Stimulated activated naive CD8-positive, alpha-beta T cell treated with anti-CD3 and anti-CD28 coated beads, Interleukin-15, amount 100 ng/mL, for 72 hours (primary cell): ENCODE data around the gene NPC1.

Experiments
- ATAC-seq: fragments of 150-1000 bp; cut with Tn5 transposase; 2 replicates; pipeline ENCODE4 v1.10.0; 2021; ENCODE audit warnings: mild to moderate bottlenecking, moderate library complexity
- DNase-seq, 2 donors: peaks; one replicate each; pipeline ENCODE4 v3.0.0; 2021 to 2022
- H3K27ac Mint-ChIP-seq, 2 donors: one replicate each; pipeline ENCODE4 v1.8.0; 2022; ENCODE audit warnings: mild to moderate bottlenecking in 2 of 2, mixed read lengths in 2 of 2, moderate library complexity in 2 of 2
- H3K27me3 Mint-ChIP-seq: one replicate; pipeline ENCODE4 v1.8.0; 2022; ENCODE audit warnings: mixed read lengths
- H3K4me1 Mint-ChIP-seq: one replicate; pipeline ENCODE4 v1.8.0; 2022; ENCODE audit warnings: mild to moderate bottlenecking, mixed read lengths
- H3K4me3 Mint-ChIP-seq, 2 donors: one replicate each; pipeline ENCODE4 v1.8.0; 2022; ENCODE audit warnings: mild to moderate bottlenecking in 2 of 2, mixed read lengths in 2 of 2, moderate library complexity in 1 of 2
- H3K9me3 Mint-ChIP-seq, 2 donors: one replicate each; pipeline ENCODE4 v1.8.0; 2022; ENCODE audit warnings: mixed read lengths in 2 of 2

NPC1 gene

DNA sequence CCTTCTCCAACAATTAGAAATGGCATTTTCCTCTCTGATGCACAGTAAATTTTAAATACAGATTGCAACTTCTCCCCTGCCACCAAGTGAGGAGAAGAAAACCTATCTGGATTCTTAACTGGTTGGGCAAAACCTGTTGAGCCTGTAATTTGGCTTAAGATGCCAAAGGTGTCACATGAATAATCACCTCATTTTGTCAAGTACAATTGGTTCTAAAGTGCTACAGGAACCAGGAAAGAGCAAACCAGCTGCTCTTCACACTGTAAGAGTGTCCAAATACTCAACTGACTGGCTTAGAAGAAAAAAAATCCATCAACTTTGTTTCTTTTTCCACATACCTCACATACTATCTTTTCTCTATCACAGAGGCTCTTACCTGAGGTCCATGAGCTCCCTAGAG is 35.4 kb downstream of the NPC1 start:
- no peaks in the 10 kb centered on the region for H3K27me3 Mint-ChIP-seq
- ATAC-seq: no peak
- DNase-seq: no peak
- no peak overlapping the region for H3K4me3 Mint-ChIP-seq
- no peaks in the 10 kb centered on the region for H3K4me1 Mint-ChIP-seq
- no peaks in the 10 kb centered on the region for H3K9me3 Mint-ChIP-seq
- H3K27ac Mint-ChIP-seq: peak overlapping the region in 1 of 2 donors; percentile 9

- no peak for ATAC-seq
- H3K27ac Mint-ChIP-seq: peak overlapping the region in 1 of 2 donors; percentile 11
- no peaks in the 10 kb centered on the region for H3K27me3 Mint-ChIP-seq
- DNase-seq: no peak
- no peak overlapping the region for H3K4me3 Mint-ChIP-seq
- no peaks in the 10 kb centered on the region for H3K9me3 Mint-ChIP-seq
- no peaks in the 10 kb centered on the region for H3K4me1 Mint-ChIP-seq
These were observed 37.6 kb downstream of the NPC1 start for GRCh38 chr18:23548719-23549118.

- H3K27me3 Mint-ChIP-seq: no peaks in the 10 kb centered on the region
- H3K9me3 Mint-ChIP-seq: no peaks in the 10 kb centered on the region
- DNase-seq (no peak), ATAC-seq (no peak)
- no peaks in the 10 kb centered on the region for H3K4me1 Mint-ChIP-seq
- peak overlapping the region in 1 of 2 donors; percentile 11 for H3K27ac Mint-ChIP-seq
- no peak overlapping the region for H3K4me3 Mint-ChIP-seq
These were observed 38.0 kb downstream of the NPC1 start for GRCh38 chr18:23548275-23548674.

DNA sequence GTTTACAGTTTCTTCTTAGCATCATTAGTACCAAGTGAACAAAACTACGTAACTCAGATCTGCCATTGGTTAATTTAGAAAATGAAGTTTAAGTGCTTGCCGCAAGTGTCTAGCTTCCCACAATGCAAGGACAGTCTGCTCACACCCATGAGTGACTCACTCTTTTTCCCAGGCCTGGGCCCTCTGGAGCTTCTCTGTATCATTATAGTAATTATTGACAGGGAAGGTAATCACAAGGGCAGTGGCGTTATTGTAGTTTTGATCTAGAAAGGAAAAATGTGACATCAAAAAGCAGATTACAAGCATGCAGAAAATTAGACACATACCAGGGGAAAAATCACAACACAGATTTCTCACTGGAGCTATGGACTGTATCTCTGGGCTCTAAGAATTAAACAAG is 38.5 kb downstream of the NPC1 start:
- DNase-seq: no peak
- H3K27me3 Mint-ChIP-seq: no peaks in the 10 kb centered on the region
- no peak overlapping the region for H3K4me3 Mint-ChIP-seq
- H3K9me3 Mint-ChIP-seq: no peaks in the 10 kb centered on the region
- H3K4me1 Mint-ChIP-seq: no peaks in the 10 kb centered on the region
- no peak overlapping the region for H3K27ac Mint-ChIP-seq
- no peak for ATAC-seq

- H3K27me3 Mint-ChIP-seq: no peaks in the 10 kb centered on the region
- H3K4me3 Mint-ChIP-seq: no peak overlapping the region
- DNase-seq (no peak), ATAC-seq (no peak)
- H3K4me1 Mint-ChIP-seq: peaks cover 4% of the 10 kb centered on the region
- H3K9me3 Mint-ChIP-seq: no peaks in the 10 kb centered on the region
- no peak overlapping the region for H3K27ac Mint-ChIP-seq
These were observed 39.0 kb downstream of the NPC1 start for GRCh38 chr18:23547306-23547705.

DNA sequence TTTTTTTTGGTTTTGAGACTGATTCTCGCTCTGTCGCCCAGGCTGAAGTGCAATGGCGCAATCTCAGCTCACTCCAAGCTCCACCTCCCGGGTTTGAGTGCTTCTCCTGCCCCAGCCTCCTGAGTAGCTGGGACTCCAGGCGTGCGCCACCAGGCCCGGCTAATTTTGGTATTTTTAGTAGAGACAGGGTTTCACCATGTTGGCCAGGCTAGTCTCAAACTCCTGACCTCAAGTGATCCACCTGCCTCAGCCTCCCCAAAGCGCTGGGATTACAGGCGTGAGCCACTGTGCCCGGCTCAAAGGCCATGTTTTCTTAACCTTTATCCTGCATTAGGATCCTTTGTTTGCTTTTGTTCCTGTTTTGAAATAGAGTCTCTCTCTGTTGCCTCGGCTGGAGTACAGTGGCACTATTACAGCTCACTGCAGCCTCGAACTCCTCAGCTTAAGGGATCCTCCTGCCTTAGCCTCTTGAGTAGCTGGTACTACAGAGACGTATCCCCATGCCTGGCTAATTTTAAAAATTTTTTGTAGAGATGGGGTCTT is 41.0 kb downstream of the NPC1 start:
- H3K27me3 Mint-ChIP-seq: no peaks in the 10 kb centered on the region
- peaks cover 22% of the 10 kb centered on the region for H3K4me1 Mint-ChIP-seq
- no peak overlapping the region for H3K4me3 Mint-ChIP-seq
- ATAC-seq (no peak), DNase-seq (no peak)
- no peak overlapping the region for H3K27ac Mint-ChIP-seq
- no peaks in the 10 kb centered on the region for H3K9me3 Mint-ChIP-seq

- Mint-ChIP-seq H3K4me1 (peaks cover 30% of the 10 kb centered on the region), H3K27me3 (no peaks in the 10 kb centered on the region), H3K9me3 (no peaks in the 10 kb centered on the region), H3K27ac (peak overlapping the region in 1 of 2 donors; percentile 40), H3K4me3 (no peak overlapping the region)
- no peak for ATAC-seq
- DNase-seq: no peak
These were observed 43.8 kb downstream of the NPC1 start for GRCh38 chr18:23542461-23542860.

DNA sequence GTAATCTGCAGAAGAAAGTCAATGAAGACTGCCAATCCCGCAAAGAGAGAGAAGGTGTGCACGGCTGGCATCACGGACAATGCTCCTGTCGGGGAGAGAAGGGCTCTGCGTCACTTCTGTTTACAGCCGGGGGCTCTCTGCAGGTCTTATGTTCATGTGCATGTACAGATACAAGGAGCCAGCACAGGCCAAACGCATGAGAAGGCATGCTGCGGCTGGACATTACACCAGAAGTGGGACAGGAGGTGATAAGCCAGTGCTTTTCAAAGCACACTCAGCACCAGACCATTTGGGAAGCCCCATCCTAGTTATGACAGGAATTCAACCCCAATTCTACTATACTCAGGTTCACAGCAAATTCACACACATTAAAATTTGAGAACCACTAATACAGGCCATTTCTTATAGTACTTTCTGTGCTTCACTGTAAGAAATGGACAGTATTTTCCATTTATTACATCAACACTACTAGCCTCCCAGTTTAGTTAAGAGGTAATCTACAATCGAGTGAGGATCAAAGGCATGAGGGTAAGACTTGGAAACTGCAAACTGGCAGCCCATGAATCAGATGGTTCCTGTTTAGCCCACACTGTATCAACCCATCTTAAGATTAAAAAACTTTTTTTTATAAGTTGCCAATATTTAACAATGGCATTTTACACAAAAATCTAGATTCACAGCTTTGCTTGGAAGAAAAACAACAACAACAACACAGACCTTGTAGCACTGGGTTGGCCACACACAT is 44.8 kb downstream of the NPC1 start:
- peak overlapping the region in 1 of 2 donors; percentile 62 for H3K4me3 Mint-ChIP-seq

DNA sequence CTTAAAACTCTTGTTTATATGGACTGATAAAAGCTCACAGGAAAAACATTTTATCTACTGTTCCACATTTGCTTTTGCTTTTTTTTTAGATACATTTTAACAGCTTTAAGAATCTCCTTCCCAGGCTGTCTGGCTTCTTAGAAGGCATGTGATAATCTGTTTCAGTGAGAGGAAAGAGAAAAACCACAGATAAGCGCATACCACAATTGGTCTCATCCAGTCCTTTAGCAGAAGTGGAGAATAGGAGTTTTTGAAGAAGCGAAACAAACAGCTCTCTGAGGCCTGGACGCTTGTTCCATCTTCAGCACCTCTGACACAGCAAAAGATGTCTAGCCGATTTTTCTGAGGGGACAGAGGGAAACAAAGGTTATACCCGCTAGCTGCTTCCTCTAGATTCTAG is 45.4 kb downstream of the NPC1 start:
- Mint-ChIP-seq H3K4me3 (peak overlapping the region in 1 of 2 donors; percentile 62), H3K27me3 (no peaks in the 10 kb centered on the region), H3K4me1 (peaks cover 30% of the 10 kb centered on the region), H3K9me3 (no peaks in the 10 kb centered on the region), H3K27ac (peak overlapping the region; percentile 86 to 91)
- ATAC-seq: peak; percentile 66
- no peak for DNase-seq

More for the DNA sequence above, 44.8 kb downstream of the NPC1 start:
- H3K4me1 Mint-ChIP-seq: peaks cover 30% of the 10 kb centered on the region
- no peaks in the 10 kb centered on the region for H3K27me3 Mint-ChIP-seq
- peak overlapping the region; percentile 86 to 91 for H3K27ac Mint-ChIP-seq
- DNase-seq (no peak), ATAC-seq (no peak)
- H3K9me3 Mint-ChIP-seq: no peaks in the 10 kb centered on the region

GRCh38 chr18:23539911-23540525 is 46.3 kb downstream of the NPC1 start:
- peak overlapping the region; percentile 78 to 91 for H3K27ac Mint-ChIP-seq
- no peak overlapping the region for H3K4me3 Mint-ChIP-seq
- H3K9me3 Mint-ChIP-seq: no peaks in the 10 kb centered on the region
- DNase-seq: no peak
- H3K27me3 Mint-ChIP-seq: no peaks in the 10 kb centered on the region
- no peak for ATAC-seq
- H3K4me1 Mint-ChIP-seq: peaks cover 30% of the 10 kb centered on the region

GRCh38 chr18:23539296-23539695 is 47.0 kb downstream of the NPC1 start:
- ATAC-seq (no peak), DNase-seq (no peak)
- Mint-ChIP-seq H3K4me3 (no peak overlapping the region), H3K4me1 (peaks cover 30% of the 10 kb centered on the region), H3K27ac (peak overlapping the region in 1 of 2 donors; percentile 92), H3K27me3 (no peaks in the 10 kb centered on the region), H3K9me3 (no peaks in the 10 kb centered on the region)

DNA sequence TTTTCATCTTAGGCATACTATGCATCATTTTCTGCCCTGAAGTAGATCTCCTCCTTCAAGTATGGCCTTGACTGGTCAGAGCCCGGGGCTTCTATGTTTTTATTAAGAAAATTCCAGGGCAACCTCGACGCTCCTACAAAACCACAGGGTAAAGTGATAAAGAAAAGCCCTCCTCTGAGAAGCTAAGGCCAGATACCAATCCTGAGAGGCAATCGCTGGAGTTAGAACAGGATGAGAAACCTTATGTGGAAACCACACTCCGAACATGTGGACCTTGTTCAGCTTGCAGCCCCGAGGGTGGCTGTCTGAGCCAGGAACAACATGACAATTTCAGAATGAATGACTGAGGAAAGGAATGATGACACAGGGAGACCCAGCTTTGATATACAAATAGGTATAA is 47.4 kb downstream of the NPC1 start:
- no peak for ATAC-seq
- Mint-ChIP-seq H3K27ac (peak overlapping the region in 1 of 2 donors; percentile 92), H3K27me3 (no peaks in the 10 kb centered on the region), H3K4me3 (no peak overlapping the region), H3K4me1 (peaks cover 30% of the 10 kb centered on the region), H3K9me3 (no peaks in the 10 kb centered on the region)
- no peak for DNase-seq

- no peak for ATAC-seq
- peak overlapping the region in 1 of 2 donors; percentile 89 for H3K27ac Mint-ChIP-seq
- H3K27me3 Mint-ChIP-seq: no peaks in the 10 kb centered on the region
- no peak overlapping the region for H3K4me3 Mint-ChIP-seq
- peaks cover 30% of the 10 kb centered on the region for H3K4me1 Mint-ChIP-seq
- DNase-seq: no peak
- no peaks in the 10 kb centered on the region for H3K9me3 Mint-ChIP-seq
These were observed 48.3 kb downstream of the NPC1 start for GRCh38 chr18:23538001-23538400.

DNA sequence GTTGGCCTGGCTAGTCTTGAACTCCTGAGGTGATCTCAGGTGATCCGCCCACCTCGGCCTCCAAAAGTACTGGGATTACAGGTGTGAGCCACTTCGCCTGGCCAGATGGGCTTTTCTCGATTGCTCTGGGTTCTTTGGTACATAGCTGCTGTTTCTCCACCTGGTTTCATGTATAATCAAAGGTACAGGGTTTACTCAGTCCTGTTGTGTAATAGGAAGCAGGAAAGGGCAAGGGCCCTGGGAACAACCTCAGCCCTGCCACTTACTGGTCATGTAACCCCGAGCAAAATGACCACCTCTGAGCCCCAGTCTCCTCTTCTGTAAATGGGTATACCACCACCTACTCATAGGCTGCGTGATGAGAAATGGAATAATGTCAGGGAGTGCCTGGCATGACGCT is 49.0 kb downstream of the NPC1 start:
- Mint-ChIP-seq H3K27ac (peak overlapping the region in 1 of 2 donors; percentile 34), H3K9me3 (no peaks in the 10 kb centered on the region), H3K4me3 (no peak overlapping the region), H3K27me3 (no peaks in the 10 kb centered on the region), H3K4me1 (peaks cover 26% of the 10 kb centered on the region)
- no peak for ATAC-seq
- no peak for DNase-seq

DNA sequence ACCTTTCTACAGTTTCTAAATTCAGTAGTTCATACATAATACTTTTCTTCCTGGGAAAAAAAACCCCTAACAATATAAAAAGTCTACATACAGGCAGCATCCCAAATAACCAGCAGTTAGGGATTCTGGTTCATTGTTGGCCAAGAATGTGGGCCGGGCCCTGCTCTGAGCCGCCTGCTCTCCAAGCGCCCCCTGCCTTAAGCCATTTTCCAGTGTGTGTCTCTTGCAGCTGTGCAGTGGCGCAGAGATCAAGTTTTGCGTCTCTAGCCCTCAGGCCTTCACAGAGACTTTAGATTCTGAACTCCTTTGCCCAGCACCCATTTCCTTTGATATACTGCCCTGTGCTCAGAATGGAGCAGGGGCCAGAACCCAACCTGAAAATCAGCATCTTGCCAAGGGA is 50.1 kb downstream of the NPC1 start:
- ATAC-seq (no peak), DNase-seq (no peak)
- Mint-ChIP-seq H3K4me3 (no peak overlapping the region), H3K27me3 (no peaks in the 10 kb centered on the region), H3K9me3 (no peaks in the 10 kb centered on the region), H3K4me1 (peaks cover 17% of the 10 kb centered on the region), H3K27ac (peak overlapping the region in 1 of 2 donors; percentile 48)

DNA sequence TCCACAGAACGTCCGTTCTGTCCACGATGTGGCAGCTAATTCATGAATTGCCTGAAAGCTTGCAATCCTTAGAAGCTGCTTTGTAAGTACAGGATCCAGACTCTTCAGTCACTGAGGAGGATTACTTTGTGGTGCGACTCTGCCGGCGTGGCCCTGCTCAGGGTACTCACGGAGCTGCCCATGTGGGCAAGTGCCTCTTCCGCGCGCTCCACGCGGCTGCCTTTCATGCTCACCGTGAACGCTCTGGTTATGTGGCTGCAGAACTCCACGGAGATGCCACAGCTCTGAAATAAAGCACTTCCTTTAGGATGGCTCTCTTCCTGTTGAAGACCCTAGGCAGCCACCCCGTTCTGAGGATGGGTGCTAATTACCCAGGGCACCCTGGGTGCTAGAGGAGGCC is 52.0 kb downstream of the NPC1 start:
- H3K4me1 Mint-ChIP-seq: peaks cover 9% of the 10 kb centered on the region
- ATAC-seq (no peak), DNase-seq (no peak)
- H3K27me3 Mint-ChIP-seq: no peaks in the 10 kb centered on the region
- no peak overlapping the region for H3K4me3 Mint-ChIP-seq
- H3K9me3 Mint-ChIP-seq: no peaks in the 10 kb centered on the region
- H3K27ac Mint-ChIP-seq: no peak overlapping the region
